Glutamatergic neuron (in vitro differentiated cells): ENCODE data around the gene ZNF76. TPM values are rescaled to one million over a fixed set of nuclear protein-coding genes. Genes with fewer than 3 reads are reported as not detected.

ENCODE experiments used
- DNase-seq: peaks from one replicate; pipeline ENCODE4 v3.0.0; 2022
- H3K27ac Mint-ChIP-seq: one replicate; pipeline ENCODE4 v1.8.0; 2020; ENCODE audit warnings: mild to moderate bottlenecking, mixed read lengths, inconsistent platforms; ENCODE audit not compliant: unreplicated experiment
- H3K27me3 Mint-ChIP-seq: one replicate; pipeline ENCODE4 v1.8.0; 2020; ENCODE audit warnings: mild to moderate bottlenecking, moderate library complexity, mixed read lengths, inconsistent platforms; ENCODE audit not compliant: unreplicated experiment
- H3K36me3 Mint-ChIP-seq: one replicate; pipeline ENCODE4 v1.8.0; 2020; ENCODE audit warnings: mild to moderate bottlenecking, mixed read lengths, inconsistent platforms; ENCODE audit not compliant: unreplicated experiment
- H3K4me1 Mint-ChIP-seq: one replicate; pipeline ENCODE4 v1.8.0; 2020; ENCODE audit warnings: mild to moderate bottlenecking, low read depth, mixed read lengths, inconsistent platforms; ENCODE audit not compliant: unreplicated experiment
- H3K4me3 Mint-ChIP-seq: one replicate; pipeline ENCODE4 v1.8.0; 2020; ENCODE audit warnings: mild to moderate bottlenecking, mixed read lengths, inconsistent platforms; ENCODE audit not compliant: unreplicated experiment
- H3K9me3 Mint-ChIP-seq: one replicate; pipeline ENCODE4 v1.8.0; 2020; ENCODE audit warnings: mild to moderate bottlenecking, moderate library complexity, mixed read lengths, inconsistent platforms; ENCODE audit not compliant: unreplicated experiment
- CTCF ChIP-seq: fragments of 200-600 bp; sonication (generic); IDR thresholded peaks from one replicate; pipeline ENCODE4 v1.5.0; 2021; ENCODE audit not compliant: partially characterized antibody, unreplicated experiment
- total RNA-seq: library from RNA; stranded (reverse); fragmentation: NEBNext Ultra II Directional; extraction: Animal tissue kit (Norgen Biotek cat#: 25700); gene quantifications from one replicate; pipeline ENCODE4 v1.2.1, GENCODE V29; 2021; ENCODE audit not compliant: unreplicated experiment

ZNF76 gene
- total RNA-seq, 1 donor from 2014 or later: 38.3 TPM

- Mint-ChIP-seq H3K27me3 (peaks cover 4% of the 10 kb centered on the region), H3K4me1 (no peaks in the 10 kb centered on the region), H3K27ac (no peak overlapping the region), H3K36me3 (no peaks in the 10 kb centered on the region), H3K4me3 (no peak overlapping the region), H3K9me3 (peaks cover 2% of the 10 kb centered on the region)
- DNase-seq: no peak
- TF ChIP-seq CTCF: no peak
Measured at GRCh38 chr6:35309611-35310264, 50.2 kb downstream of the ZNF76 start.

GRCh38 chr6:35310265-35310831, 50.8 kb downstream of the ZNF76 start:
- DNase-seq: no peak
- no peaks in the 10 kb centered on the region for H3K36me3 Mint-ChIP-seq
- TF ChIP-seq CTCF: no peak
- H3K9me3 Mint-ChIP-seq: peaks cover 2% of the 10 kb centered on the region
- no peak overlapping the region for H3K27ac Mint-ChIP-seq
- no peak overlapping the region for H3K4me3 Mint-ChIP-seq
- peaks cover 4% of the 10 kb centered on the region for H3K27me3 Mint-ChIP-seq
- H3K4me1 Mint-ChIP-seq: no peaks in the 10 kb centered on the region

- Mint-ChIP-seq H3K9me3 (peaks cover 2% of the 10 kb centered on the region), H3K36me3 (no peaks in the 10 kb centered on the region), H3K27me3 (peaks cover 5% of the 10 kb centered on the region), H3K4me3 (no peak overlapping the region), H3K4me1 (no peaks in the 10 kb centered on the region), H3K27ac (no peak overlapping the region)
- no peak for TF ChIP-seq CTCF
- DNase-seq: no peak
Measured at GRCh38 chr6:35311390-35312075, 52.0 kb downstream of the ZNF76 start.

- Mint-ChIP-seq H3K4me3 (no peak overlapping the region), H3K27me3 (peaks cover 6% of the 10 kb centered on the region), H3K4me1 (no peaks in the 10 kb centered on the region), H3K36me3 (no peaks in the 10 kb centered on the region), H3K9me3 (peaks cover 2% of the 10 kb centered on the region), H3K27ac (no peak overlapping the region)
- no peak for DNase-seq
- TF ChIP-seq CTCF: no peak
Measured at GRCh38 chr6:35312076-35312800, 52.7 kb downstream of the ZNF76 start.

- no peak for DNase-seq
- H3K27ac Mint-ChIP-seq: no peak overlapping the region
- no peaks in the 10 kb centered on the region for H3K36me3 Mint-ChIP-seq
- peaks cover 3% of the 10 kb centered on the region for H3K4me1 Mint-ChIP-seq
- no peak overlapping the region for H3K4me3 Mint-ChIP-seq
- TF ChIP-seq CTCF: no peak
- peaks cover 6% of the 10 kb centered on the region for H3K27me3 Mint-ChIP-seq
- peaks cover 2% of the 10 kb centered on the region for H3K9me3 Mint-ChIP-seq
Measured at GRCh38 chr6:35312807-35313206, 53.3 kb downstream of the ZNF76 start.
